T1000 (cell line): ENCODE results near the gene BNC2.

Experiments used
- DNase-seq: peaks from one replicate; lab custom pipeline; 2025; ENCODE audit warnings: mixed read lengths; lab: John Stamatoyannopoulos, UW

The BNC2 gene

DNA sequence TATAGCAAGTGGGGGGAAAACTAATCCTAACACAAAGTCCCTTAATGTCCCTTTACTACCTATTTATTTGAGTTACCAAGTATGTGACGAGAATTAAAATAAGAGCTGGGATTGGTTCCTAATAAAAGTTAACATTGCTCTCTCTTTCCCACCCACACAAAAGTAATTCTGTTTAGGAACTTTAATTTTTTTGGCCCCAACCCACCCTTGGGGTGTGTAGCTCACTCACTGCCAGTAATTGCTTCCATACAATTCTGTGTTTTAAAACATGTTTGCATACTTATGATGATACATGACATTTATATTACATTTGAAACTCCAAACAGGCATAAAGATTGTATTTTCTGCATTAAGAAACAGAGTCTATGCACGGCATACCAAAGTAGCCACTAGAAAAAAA is 106.5 kb downstream of the BNC2 start:
- DNase-seq, result no peak

DNA sequence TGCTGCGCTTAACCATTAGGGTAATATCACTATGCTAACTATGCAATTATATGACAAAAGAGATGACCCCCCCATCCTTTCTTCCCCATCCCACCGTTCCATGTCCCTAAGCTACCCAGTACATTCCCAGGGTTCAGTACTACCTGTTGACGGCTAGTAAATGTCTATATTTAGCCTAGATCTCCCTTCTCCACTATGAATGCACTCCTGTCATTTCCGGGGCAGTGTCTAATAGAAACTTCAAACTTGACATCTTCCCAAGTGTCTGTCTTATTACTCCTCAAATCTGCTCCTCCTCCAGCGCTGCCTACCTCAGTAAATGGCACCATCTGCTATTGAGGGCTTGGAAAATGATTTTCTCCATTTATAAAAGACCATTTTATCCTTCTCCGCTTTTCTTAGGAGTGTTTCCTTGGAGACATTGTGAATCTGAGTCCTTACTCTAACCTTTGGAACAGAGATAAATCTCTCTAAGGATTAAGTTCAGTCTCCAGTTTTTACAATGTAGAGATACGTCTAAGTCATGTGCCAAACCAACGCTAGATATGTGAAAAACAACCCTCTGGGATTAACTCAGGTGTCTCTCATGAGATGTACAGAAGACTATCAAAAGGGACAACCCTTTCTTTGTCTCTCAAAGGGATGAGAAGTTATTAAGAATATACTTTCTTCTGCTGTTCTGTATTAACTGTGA is 114.9 kb downstream of the BNC2 start:
- DNase-seq, result no peak

DNA sequence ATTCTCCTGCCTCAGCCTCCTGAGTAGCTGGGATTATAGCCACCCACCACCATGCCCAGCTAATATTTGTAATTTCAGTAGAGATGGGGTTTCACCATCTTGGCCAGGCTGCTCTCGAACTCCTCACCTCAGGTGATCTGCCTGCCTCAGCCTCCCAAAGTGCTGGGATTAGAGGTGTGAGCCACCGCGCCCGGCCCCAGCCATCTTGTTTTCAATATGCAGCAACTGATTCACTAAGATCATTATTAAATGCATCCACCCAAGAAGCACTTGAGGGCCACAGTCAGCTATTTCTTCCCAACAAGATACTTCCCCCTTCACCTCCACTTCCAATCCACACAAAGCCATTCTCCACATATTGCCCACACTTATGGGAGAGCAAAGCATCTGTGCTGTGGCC is 115.8 kb downstream of the BNC2 start:
- DNase-seq, result no peak

DNA sequence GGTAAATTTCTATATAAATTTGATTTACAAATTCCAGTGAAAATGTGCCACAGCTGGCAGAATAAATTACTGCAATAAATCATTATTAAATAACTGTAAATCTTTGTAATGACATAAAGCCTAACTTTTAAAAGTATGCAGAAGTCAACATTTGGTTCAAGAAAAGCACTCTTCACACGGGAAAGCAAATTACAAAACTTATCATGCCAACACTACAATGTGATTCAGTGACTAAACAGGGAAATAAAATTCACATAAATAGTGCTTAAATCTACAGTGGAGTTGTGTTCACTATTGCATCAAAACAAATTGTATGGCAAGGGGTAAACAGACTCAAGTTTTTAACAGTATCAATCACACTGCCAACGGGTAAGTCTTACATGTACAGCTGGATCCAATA is 117.2 kb downstream of the BNC2 start:
- no peak for DNase-seq

DNA sequence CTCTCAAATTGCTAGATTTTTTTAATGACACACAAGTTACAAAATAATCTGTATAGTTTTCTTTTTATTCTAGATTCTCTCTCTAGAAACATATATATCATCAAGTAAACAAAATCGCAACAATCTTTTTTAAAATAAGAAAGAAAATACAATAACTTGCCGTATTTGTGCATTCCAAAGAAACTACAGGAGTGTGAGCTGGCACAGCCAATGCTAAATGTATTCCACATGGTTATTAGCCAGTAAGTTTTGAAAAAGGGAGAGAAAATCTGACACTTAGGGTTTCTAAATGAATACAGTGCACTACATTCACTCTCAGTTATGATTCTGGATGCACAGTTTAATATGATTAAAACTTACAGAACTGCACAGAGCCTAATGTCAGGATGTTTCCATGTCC is 117.9 kb downstream of the BNC2 start:
- DNase-seq, result no peak

DNA sequence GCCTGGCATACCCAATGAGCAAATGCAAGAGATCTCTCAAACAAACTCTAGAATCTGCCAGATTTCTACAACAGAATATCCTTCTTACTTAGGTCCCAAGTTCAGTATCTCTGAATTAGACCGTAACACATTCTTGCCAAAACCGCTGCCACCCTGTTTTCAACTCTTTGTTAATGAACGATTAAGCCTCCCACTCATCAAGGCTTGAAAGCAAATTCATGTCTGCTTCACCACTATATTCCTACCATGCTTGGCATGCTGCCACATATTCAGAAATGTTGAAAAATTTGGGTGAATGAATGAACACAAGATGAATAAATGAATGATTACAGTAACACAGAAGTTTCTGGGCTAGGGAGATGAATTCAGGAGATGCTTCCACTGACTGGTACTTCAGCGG is 119.9 kb downstream of the BNC2 start:
- no peak for DNase-seq

DNA sequence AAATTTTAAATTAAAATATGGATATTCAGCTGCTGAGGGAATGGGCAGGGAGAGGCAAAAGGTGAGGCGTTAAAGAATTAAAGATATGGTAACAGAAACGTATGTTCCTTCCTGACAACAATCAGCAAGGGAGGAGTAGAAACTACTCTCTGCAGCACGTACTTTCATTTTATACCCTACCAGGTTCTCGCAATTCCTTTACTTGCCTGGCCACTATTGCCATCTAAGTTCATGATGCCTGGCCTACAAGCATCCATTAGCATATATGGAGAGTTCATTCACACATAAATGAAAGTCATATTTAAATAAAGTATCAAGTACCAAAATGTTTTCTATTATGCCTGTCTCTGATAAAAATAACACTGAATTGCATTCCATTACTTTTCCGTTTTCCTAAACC is 125.1 kb downstream of the BNC2 start:
- DNase-seq, result no peak

DNA sequence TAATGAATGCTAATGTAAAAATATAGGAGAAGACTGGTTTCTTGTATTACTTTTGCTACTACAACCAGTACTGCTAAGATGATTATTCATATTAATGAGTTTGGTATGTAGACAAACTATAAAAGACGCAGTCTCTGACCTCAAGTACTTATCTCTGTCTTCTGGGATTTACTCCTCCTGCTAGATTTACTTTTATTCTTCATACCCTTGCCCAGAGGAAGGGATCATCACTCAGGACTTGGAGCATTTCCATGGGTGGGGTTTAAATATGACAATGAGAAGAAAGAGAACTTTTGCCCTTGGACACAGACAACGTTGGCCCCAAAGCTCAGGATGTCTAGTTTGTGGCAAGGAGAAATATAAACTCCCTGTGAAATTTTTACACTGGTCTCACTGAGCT is 126.1 kb downstream of the BNC2 start:
- DNase-seq, result no peak

DNA sequence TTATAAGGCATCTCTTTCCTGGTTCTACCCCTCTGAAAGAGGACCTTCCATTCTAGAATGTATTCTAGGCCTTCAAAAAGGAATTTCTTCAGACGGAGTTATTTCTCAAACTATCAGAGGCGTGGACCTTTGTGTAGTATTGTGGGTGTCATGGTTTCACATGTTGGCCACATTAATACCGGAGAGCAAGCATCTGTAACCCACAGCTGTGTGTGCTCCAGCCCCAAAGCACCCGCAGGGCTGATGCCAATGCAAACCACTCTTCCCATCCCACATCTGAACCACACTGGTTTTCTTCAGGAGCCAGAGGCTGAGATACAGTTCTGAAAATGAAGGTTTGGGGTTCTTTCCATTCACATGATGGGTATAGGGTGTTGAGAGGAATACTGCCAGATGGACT is 127.1 kb downstream of the BNC2 start:
- no peak for DNase-seq

DNA sequence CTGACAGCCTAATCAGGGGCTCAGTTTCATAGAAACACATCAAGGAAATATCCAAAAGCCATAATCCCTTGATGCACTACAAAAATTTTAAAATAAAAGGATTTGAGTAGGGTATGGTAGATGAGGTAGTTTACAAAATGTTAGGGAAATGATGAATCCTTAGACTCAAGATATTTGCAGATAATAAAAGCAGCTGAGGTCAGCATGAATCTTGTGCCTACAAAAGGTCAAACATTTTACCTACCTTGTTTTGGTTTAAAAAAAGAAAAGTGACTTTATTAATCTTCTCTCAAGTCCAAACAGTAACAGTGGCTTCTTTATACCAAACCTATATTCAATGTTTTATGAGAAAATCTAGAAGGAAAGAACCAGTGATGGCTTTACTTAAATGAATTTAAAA is 135.5 kb downstream of the BNC2 start:
- no peak for DNase-seq

DNA sequence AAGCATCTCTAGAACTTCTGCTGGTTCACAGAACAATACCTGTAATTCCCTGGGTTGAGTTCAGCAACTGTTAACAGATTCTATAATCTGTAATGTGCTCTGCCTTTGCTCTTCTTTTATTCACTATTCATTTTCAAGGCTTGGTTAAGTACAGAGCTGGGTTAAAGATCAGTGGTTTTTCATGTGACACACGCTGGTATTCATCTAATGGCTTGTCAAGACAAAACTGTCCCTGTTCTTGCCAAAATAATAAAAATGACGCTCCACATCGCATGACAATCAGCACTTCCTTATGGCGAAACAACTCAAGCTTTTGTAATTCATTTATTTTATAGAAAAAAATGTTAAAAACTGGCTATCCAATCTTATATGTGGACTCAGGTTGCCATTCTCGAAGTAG is 137.9 kb downstream of the BNC2 start:
- no peak for DNase-seq

DNA sequence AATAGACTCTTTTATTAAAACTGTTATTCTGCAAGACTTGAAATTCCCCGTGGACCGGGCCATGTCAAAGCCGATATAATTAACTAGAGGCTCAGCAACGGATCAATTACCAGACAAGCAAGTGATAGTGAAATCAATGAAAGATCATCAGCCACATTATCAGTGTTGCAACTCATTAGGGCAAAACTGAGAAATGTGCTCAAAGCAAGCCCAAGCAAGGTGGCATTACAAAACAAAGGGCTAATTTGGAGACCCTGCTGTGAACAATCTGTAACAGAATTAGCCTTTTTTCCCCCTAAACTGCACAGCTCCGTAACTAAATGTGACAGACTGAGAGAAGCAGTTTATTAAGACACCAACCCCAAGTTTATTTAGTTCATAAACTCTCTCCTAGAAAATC is 140.3 kb downstream of the BNC2 start:
- no peak for DNase-seq

DNA sequence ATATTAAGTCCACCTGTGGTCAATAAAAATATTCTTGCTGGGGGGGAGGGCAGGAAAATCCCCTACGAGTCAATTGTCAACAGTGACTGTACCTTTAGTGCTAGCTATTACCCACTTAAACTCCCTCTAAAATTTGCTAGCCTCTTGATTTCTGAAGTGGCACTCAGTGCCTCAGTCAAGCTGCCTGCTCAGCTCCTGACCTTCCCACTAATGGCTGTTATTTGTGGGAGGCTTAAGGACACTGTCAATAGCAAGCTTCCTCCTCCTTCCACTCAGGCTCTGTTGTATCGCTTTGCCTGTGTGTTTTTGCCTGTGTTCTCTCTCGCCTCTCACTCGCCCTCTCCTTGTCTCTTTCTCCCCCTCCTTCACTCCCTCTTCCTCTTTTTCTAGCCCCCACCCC is 140.8 kb downstream of the BNC2 start:
- DNase-seq, result no peak

DNA sequence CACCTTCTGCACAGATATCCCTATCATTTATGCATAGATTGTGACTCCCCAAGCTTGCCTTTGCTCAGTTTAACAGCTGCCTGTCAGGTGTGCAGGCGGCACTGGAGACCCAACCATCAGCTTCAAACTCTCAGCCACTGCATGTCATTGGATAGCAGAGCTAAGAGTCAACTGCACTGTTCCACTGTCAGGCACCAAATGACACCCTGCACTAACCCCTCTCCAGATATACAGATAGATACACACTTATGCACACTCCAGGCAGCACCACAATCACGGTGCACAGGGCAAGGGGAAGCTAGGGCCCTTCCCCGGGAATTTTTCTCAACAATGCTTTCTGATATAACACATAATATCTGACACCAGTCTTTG is 142.3 kb downstream of the BNC2 start:
- no peak for DNase-seq

DNA sequence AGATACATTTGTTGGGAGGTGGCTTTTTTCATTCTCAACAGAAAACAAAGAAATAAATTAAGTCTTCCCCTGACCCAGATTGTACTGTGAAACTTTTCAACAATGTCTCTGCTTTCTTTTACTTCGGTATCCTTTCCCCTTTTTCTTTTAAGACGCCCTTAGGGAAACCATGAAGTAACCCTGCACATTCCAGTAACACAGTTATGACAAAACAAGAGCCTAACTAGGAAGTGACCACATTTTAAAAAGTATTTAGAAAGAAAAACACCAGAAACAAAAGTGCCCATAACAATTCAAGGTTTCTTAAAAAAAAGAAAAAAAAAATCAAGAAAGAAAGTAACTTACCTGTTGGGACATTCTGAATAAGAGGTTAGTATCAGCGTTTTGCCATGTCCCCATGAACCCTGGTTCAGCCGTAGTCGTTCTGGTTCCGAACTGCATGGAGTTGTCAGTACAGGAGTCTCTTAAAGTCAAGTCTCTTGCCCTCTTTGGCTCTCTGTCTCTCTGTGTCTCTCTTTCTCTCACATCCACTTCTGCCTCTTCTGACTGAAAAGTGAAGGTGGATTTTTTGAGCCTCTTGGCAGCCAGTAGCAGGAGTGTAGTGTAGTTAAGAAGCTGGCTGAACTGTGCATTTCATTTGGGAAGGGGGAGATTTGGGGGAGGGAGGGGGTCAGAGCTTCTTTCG is 142.9 kb downstream of the BNC2 start:
- no peak for DNase-seq

DNA sequence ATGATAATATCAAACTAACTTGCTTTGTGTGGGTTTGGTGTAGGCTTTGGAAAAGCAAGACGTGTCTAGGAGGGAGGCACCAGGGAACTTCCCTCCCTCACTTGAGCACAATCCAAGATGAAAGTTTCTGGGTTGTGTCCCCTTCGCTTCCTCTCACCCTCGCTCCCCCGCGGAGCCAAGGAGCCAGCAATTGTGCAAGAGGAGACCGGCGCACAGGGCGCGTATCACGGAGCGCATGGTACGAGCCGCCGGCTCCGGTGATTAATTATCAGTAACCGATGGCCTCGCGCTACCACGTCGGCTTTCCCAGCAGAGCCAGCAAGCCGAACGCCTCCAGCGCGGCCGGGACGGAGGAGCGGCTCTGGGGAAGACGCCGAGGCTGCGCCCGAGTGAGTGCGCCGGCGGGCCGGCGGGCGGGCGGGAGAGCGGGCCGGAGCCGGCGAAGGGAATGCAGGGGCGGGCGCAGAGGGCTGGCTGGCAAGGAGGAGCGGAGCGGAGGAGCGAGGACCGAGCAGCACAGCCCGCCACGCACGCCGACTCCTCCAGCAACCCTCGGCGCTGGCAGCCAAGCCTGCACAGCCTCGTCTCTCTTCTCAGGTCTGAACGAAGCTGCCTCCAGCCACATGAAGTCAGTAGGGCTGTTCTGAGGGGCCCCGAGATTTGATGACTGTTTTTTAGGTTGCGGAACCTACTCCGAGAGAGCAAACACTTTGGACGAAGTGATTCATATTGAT is 143.6 kb downstream of the BNC2 start:
- peak; percentile 52 for DNase-seq

DNA sequence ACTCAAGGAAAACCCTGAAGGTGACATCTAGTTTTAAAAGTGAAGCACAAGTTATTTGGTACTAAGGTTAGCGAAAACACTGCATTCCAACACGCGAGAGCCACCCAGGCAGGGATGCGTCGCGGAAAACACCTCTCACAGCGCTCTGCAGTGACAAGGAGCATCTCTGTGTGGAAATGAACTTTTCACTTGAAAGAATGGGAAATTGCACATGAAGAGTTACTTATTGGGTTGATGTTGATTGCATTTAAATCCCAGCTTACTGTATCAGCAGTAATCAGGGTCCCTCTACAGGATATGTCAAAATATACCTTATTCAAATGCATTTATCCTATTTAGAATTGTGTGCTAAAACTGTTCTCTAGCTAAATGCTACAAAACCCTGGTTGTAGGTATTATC is 144.4 kb downstream of the BNC2 start:
- no peak for DNase-seq

DNA sequence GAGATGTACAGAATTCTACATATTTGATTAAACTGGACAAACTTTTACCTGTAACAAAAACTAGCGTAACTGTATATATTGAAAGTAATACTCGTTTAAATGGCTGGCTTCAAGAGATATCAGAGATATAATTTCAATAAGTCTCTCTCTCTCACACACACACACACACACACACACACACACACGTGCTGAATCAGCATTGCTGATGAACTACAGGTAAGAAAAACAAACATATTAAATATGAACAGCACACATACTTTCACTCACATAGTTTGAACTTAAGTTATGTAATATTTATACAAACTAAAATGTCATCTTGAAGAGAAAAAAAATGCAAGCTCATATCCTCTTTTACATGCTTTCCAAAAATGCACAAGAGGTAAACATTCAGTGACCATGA is 145.4 kb downstream of the BNC2 start:
- DNase-seq, result no peak

DNA sequence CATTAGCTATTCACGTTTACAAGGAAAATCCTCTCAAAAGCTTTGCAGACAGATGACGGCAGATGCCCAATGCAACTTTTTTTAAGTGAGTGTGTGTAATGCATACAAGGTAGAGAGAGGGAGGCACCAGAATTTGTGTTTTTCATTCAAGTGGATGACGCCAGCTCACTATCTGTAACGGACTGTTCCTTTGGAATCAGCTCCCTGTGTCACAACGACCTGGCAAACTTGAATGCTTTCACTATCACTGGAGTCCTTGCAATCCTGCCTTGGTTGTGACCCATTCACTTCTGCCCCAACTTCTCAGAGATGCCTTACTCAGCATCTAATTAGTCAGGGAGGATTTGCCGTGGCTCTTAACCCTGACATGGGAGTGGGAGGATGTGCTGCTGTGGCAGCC is 148.5 kb downstream of the BNC2 start:
- no peak for DNase-seq

DNA sequence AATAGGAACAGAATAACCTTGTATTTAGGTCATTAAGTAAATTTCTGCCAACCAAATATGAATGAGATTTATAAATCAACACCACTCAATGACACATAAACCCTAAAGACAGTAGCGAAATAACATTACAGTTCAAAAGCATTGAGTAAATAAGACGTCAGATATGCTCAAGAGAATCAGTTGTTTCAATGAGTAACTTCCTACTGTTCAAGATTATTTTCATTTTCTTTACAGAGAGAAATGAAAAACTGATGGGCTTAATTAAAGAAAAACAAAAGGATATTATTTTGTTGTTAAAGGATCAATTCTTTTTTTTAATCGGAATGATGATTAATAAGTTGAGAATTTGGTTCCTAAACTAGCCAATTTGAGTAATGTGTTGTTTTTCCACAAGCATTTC is 150.1 kb downstream of the BNC2 start:
- DNase-seq, result no peak

DNA sequence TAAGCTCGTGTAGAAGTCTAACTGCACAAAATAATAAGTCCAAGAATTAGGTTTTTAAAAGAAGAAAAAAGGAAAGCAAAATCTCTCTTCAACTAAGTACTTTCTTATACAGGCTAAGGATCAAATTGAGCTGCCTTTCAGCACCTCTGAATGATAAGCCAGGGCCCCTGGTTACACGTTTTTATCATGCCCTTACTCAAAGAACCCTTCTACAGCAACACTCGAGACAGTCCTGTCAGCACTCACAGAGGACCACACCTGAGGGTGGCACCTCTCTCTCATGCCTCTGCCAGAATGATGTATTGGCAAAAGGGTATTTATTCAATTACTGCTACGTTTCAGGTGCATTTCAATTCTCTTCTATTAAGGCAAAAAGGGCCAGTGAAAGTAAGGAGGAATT is 150.5 kb downstream of the BNC2 start:
- no peak for DNase-seq

DNA sequence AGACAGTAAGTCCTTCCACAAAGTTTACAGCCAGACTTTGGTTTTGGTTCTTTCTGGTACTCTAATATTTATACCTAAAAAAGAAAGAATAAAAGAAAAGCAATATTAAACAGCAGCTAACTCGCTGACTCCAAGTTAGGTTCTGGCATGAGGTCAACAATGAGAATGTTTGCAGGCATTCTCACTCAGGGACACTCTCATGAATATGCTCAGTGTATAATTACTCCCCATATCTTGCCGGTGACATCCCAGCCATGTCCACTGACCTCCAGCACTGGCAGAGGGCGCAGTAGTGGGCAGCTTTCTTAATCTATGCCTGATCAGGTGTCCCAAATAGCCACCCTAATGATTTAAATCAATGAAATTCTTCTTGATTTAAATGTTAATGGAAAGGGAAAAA is 151.5 kb downstream of the BNC2 start:
- no peak for DNase-seq

DNA sequence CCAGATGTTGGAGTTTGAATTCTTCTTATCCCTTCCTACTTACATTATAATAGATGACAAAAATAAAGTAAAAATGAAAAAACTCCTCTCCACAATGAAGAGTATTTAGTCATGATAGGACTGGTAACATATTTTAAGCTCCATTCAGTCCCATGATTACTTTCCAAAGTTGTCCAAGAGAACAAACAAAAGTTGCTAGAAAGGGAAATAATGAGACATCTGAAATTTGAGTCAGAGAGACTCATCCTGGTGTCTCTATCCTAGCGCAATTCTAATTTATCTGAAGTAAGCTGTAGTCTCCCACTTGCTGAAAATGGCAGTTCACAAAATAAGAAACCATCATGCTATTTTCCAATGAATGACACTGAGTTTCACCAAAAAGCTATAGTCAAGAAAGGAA is 152.2 kb downstream of the BNC2 start:
- no peak for DNase-seq

DNA sequence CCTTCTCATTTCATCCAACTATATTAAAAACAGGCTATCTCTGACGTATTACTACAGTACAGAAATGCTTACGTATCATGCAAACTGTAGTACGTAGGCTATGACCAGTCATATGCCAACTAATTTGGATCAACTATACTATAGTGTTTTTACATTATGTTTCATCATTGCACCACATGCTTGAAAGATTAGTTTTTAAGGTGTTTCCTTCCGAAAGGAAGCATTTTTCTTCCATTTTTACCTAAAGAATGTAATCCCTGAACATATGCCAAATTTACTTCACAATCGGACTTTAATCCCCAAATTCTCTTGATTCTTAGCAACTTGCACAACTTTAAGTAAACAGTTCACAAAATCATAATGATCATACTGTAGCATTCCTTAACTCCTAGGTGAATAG is 153.9 kb downstream of the BNC2 start:
- no peak for DNase-seq
